Mesothelial cell of epicardium (in vitro differentiated cells): ENCODE measurements around the gene ATAD5. TPM values are rescaled to one million over a fixed set of nuclear protein-coding genes. Genes with fewer than 3 reads are reported as not detected.
A peak's percentile ranks its signal among the peaks of the same experiment; 100 is the strongest.

ENCODE experiments used
- DNase-seq, 2 experiments: peaks; one replicate each; pipeline ENCODE4 v3.0.0; 2021; ENCODE audit warnings: low spot score in 2 of 2; ENCODE audit not compliant: unreplicated experiment in 2 of 2
- H3K27ac Mint-ChIP-seq: 2 replicates; pipeline ENCODE4 v1.8.0; 2021; ENCODE audit warnings: mixed read lengths
- H3K27me3 Mint-ChIP-seq: 2 replicates; pipeline ENCODE4 v1.8.0; 2021; ENCODE audit warnings: low read depth, mixed read lengths
- H3K36me3 Mint-ChIP-seq: 2 replicates; pipeline ENCODE4 v1.8.0; 2021; ENCODE audit warnings: mixed read lengths
- H3K4me1 Mint-ChIP-seq: 2 replicates; pipeline ENCODE4 v1.8.0; 2021; ENCODE audit warnings: mixed read lengths
- H3K4me3 Mint-ChIP-seq: 2 replicates; pipeline ENCODE4 v1.8.0; 2021; ENCODE audit warnings: mild to moderate bottlenecking, moderate library complexity, mixed read lengths
- H3K9me3 Mint-ChIP-seq: 2 replicates; pipeline ENCODE4 v1.8.0; 2021; ENCODE audit warnings: mixed read lengths
- total RNA-seq: library from RNA; stranded (reverse); gene quantifications from 3 replicates; pipeline ENCODE4 v1.2.1, GENCODE V29; 2021
- TF ChIP-seq, protein P1 (sequence below): fragments of 200-600 bp; sonication (generic); IDR thresholded peaks from one replicate; pipeline ENCODE4 v1.5.0; 2021; ENCODE audit warnings: antibody characterized with exemption; ENCODE audit not compliant: unreplicated experiment

The ATAD5 gene
- total RNA-seq, 1 donor from 2014 or later: 10.6 TPM

- Mint-ChIP-seq H3K9me3 (no peaks in the 10 kb centered on the region), H3K4me1 (no peaks in the 10 kb centered on the region), H3K4me3 (no peak overlapping the region), H3K36me3 (no peaks in the 10 kb centered on the region), H3K27me3 (peaks cover 55% of the 10 kb centered on the region), H3K27ac (no peak overlapping the region)
- TF ChIP-seq, protein P1, sequence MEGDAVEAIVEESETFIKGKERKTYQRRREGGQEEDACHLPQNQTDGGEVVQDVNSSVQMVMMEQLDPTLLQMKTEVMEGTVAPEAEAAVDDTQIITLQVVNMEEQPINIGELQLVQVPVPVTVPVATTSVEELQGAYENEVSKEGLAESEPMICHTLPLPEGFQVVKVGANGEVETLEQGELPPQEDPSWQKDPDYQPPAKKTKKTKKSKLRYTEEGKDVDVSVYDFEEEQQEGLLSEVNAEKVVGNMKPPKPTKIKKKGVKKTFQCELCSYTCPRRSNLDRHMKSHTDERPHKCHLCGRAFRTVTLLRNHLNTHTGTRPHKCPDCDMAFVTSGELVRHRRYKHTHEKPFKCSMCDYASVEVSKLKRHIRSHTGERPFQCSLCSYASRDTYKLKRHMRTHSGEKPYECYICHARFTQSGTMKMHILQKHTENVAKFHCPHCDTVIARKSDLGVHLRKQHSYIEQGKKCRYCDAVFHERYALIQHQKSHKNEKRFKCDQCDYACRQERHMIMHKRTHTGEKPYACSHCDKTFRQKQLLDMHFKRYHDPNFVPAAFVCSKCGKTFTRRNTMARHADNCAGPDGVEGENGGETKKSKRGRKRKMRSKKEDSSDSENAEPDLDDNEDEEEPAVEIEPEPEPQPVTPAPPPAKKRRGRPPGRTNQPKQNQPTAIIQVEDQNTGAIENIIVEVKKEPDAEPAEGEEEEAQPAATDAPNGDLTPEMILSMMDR: no peak
- DNase-seq: no peak
These were observed 85.3 kb downstream of the ATAD5 start for GRCh38 chr17:30917050-30917449.

DNA sequence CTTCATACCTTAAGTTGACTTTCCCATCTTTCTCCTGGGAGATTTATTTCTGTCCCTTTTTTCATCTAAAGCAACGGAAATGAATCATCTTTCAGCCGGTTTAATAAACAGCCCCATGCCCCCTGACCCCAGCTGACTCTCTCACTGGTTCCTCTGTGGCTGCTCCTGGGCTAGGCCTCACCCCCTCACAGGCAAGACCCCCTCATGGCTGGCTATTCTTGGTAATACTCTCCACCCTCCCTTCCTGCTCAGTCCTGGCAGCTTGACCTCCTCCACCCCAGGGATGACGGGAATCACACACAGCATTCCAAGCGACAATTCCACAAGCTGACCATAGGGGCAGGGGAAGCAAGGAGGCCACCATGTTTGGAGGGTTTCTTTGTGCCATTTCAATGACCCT is 88.5 kb downstream of the ATAD5 start:
- H3K4me3 Mint-ChIP-seq: no peak overlapping the region
- H3K36me3 Mint-ChIP-seq: no peaks in the 10 kb centered on the region
- DNase-seq: no peak
- peaks cover 5% of the 10 kb centered on the region for H3K4me1 Mint-ChIP-seq
- TF ChIP-seq, protein P1: no peak
- H3K27ac Mint-ChIP-seq: no peak overlapping the region
- H3K27me3 Mint-ChIP-seq: peaks cover 75% of the 10 kb centered on the region
- no peaks in the 10 kb centered on the region for H3K9me3 Mint-ChIP-seq

DNA sequence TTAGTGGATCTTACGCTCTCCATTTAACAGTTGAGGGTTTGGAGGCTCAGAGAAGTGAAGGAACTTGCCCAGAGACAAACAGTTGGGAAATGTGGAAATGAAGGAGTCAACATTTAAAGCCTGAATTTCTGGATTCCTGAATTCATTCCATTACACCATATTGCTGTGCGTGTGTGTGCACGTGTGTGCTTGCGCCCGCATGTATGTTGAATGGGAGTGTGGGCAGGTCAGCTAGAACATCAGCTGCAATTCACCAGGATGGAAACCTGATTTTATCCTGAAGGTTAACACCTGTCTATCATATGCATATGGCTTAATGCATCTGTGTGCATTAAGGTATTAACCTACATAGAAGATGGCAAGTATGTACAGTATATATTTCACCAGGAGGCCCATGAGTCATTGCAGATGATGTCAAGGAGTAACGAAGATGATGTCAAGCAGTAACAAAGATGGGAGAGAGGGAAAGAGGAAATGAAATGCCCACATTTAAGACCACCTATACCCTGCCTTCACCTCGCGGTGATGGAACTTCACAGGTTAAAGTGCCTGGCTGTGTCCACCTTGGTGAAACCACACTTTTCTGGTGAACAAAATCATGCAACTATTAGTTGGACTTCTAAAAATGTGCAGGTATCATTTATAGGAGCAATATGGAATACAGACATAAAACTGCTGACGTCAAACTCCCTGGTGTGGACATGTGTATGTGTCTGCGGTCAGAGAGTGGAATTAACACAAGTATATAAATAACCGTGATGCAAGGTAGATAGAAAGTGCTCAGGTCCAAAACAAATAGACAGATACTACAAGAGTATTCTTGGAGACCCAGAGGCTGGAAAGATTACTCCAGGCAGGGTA is 89.1 kb downstream of the ATAD5 start:
- H3K4me3 Mint-ChIP-seq: peak overlapping the region; percentile 69
- H3K4me1 Mint-ChIP-seq: peaks cover 5% of the 10 kb centered on the region
- TF ChIP-seq, protein P1: no peak
- no peaks in the 10 kb centered on the region for H3K36me3 Mint-ChIP-seq
- no peak for DNase-seq
- no peak overlapping the region for H3K27ac Mint-ChIP-seq
- peaks cover 74% of the 10 kb centered on the region for H3K27me3 Mint-ChIP-seq
- no peaks in the 10 kb centered on the region for H3K9me3 Mint-ChIP-seq

- Mint-ChIP-seq H3K36me3 (no peaks in the 10 kb centered on the region), H3K4me3 (peak within 1 kb of the TSS; percentile 69), H3K4me1 (peaks cover 5% of the 10 kb centered on the region), H3K27me3 (peaks cover 78% of the 10 kb centered on the region), H3K9me3 (no peaks in the 10 kb centered on the region), H3K27ac (no peak within 1 kb of the TSS)
- TF ChIP-seq, protein P1: no peak
- DNase-seq: peak; percentile 27 to 45
These were observed 89.9 kb downstream of the ATAD5 start, which contains the start of gene ADAP2 for GRCh38 chr17:30921544-30922196. Gene ADAP2 (plus strand): TSS chr17:30921945. CDS start chr17:30922015, 70 bp downstream.

- H3K27me3 Mint-ChIP-seq: peaks cover 83% of the 10 kb centered on the region
- DNase-seq: peak; percentile 23 to 44
- H3K4me1 Mint-ChIP-seq: peaks cover 5% of the 10 kb centered on the region
- H3K36me3 Mint-ChIP-seq: no peaks in the 10 kb centered on the region
- TF ChIP-seq, protein P1: no peak
- peak overlapping the region; percentile 59 for H3K4me3 Mint-ChIP-seq
- H3K27ac Mint-ChIP-seq: no peak overlapping the region
- no peaks in the 10 kb centered on the region for H3K9me3 Mint-ChIP-seq
These were observed 90.7 kb downstream of the ATAD5 start for GRCh38 chr17:30922235-30923030.
